Uterus (tissue), 4 donors: ENCODE results near the gene BTF3. TPM values are rescaled to one million over a fixed set of nuclear protein-coding genes. Genes with fewer than 3 reads are reported as not detected.

ENCODE experiments used
- DNase-seq, 2 donors: peaks; one replicate each; pipeline ENCODE4 v3.0.0-alpha.2; 2019 to 2020
- H3K27ac ChIP-seq, 2 donors: fragments of 200-600 bp; sonication (generic); 1 replicate in 1 of 2; 2 replicates in 1 of 2; pipeline ENCODE4 v1.5.1; 2016 to 2018
- H3K27me3 ChIP-seq, 2 donors: fragments of 200-600 bp; sonication (generic); one replicate each; pipeline ENCODE4 v1.5.1; 2018 to 2019; ENCODE audit warnings: control low read depth in 1 of 2
- H3K36me3 ChIP-seq, 2 donors: fragments of 200-600 bp; sonication (generic); one replicate each; pipeline ENCODE4 v1.5.1; 2019; ENCODE audit warnings: control low read depth in 1 of 2
- H3K4me1 ChIP-seq, 2 donors: fragments of 200-600 bp; sonication (generic); one replicate each; pipeline ENCODE4 v1.5.1; 2018 to 2019; ENCODE audit warnings: control low read depth in 1 of 2
- H3K4me3 ChIP-seq, 2 donors: fragments of 200-600 bp; sonication (generic); 1 replicate in 1 of 2; 2 replicates in 1 of 2; pipeline ENCODE4 v1.5.1; 2018 to 2019; ENCODE audit warnings: mild to moderate bottlenecking in 1 of 2
- H3K9me3 ChIP-seq, 2 donors: fragments of 200-600 bp; sonication (generic); one replicate each; pipeline ENCODE4 v1.5.1; 2019; ENCODE audit warnings: control low read depth in 1 of 2
- CTCF ChIP-seq, 4 experiments: fragments of 200-600 bp in 2 of 4; fragments of 450-650 bp in 2 of 4; sonication (generic) in 2 of 4; IDR thresholded peaks; one replicate each; pipeline ENCODE4 v1.5.1; 2016 to 2019; ENCODE audit warnings: antibody characterized with exemption in 4 of 4, mild to moderate bottlenecking in 2 of 4, moderate library complexity in 1 of 4
- POLR2A ChIP-seq, 2 donors: fragments of 450-650 bp; IDR thresholded peaks; one replicate each; pipeline ENCODE4 v1.6.1; 2016; ENCODE audit warnings: antibody characterized with exemption in 2 of 2, mild to moderate bottlenecking in 1 of 2, moderate library complexity in 1 of 2
- intact Hi-C: fragments of 100-400 bp; cut with DNase I; formaldehyde crosslinking; loops from one replicate; pipeline ENCODE4 v1.15.1; 2023; ENCODE audit warnings: low total_unique reads
- total RNA-seq, 4 donors: library from RNA; depleted of rRNA in 3 of 4; stranded (reverse); fragments of >200 nt in 3 of 4; gene quantifications; one replicate each; pipeline versions ENCODE4 v1.1.0 to v1.2.4, GENCODE V29; 2014 to 2023
- donor health status: DM: yes; HTN: yes; CAD: no.

The BTF3 gene
- total RNA-seq, 4 donors from 2014 or later, result 247 to 690 (median 555) TPM

- Histone ChIP-seq H3K27me3 (no peaks in the 10 kb centered on the region), H3K4me1 (no peaks in the 10 kb centered on the region), H3K27ac (no peak overlapping the region), H3K9me3 (no peaks in the 10 kb centered on the region), H3K4me3 (no peak overlapping the region), H3K36me3 (no peaks in the 10 kb centered on the region)
- no peak for DNase-seq
- intact Hi-C loops, result no loop called here
- TF ChIP-seq CTCF (IDR thresholded peaks at IDR 0.05), result no peak
- no peak for TF ChIP-seq POLR2A (IDR thresholded peaks at IDR 0.05)
Observed at GRCh38 chr5:73490088-73490487, 8.2 kb upstream of the BTF3 start.

- TF ChIP-seq CTCF (IDR thresholded peaks at IDR 0.05), result no peak
- no peak for TF ChIP-seq POLR2A (IDR thresholded peaks at IDR 0.05)
- no peak for DNase-seq
- intact Hi-C loops, result no loop called here
- H3K9me3 ChIP-seq, result no peaks in the 10 kb centered on the region
- H3K4me1 ChIP-seq, result no peaks in the 10 kb centered on the region
- no peaks in the 10 kb centered on the region for H3K27me3 ChIP-seq
- no peak overlapping the region for H3K27ac ChIP-seq
- H3K36me3 ChIP-seq, result no peaks in the 10 kb centered on the region
- no peak overlapping the region for H3K4me3 ChIP-seq
Observed at GRCh38 chr5:73491155-73491554, 7.1 kb upstream of the BTF3 start.

- Histone ChIP-seq H3K4me3 (no peak overlapping the region), H3K4me1 (no peaks in the 10 kb centered on the region), H3K27me3 (no peaks in the 10 kb centered on the region), H3K27ac (no peak overlapping the region), H3K9me3 (no peaks in the 10 kb centered on the region), H3K36me3 (no peaks in the 10 kb centered on the region)
- no peak for DNase-seq
- intact Hi-C loops, result no loop called here
- TF ChIP-seq CTCF (IDR thresholded peaks at IDR 0.05) (no peak), POLR2A (IDR thresholded peaks at IDR 0.05) (no peak)
Observed at GRCh38 chr5:73493421-73493820, 4.8 kb upstream of the BTF3 start.

- intact Hi-C loops, result no loop called here
- Histone ChIP-seq H3K4me3 (no peak overlapping the region), H3K4me1 (no peaks in the 10 kb centered on the region), H3K27ac (no peak overlapping the region), H3K9me3 (no peaks in the 10 kb centered on the region), H3K27me3 (no peaks in the 10 kb centered on the region), H3K36me3 (no peaks in the 10 kb centered on the region)
- DNase-seq, result no peak
- no peak for TF ChIP-seq POLR2A (IDR thresholded peaks at IDR 0.05)
- no peak for TF ChIP-seq CTCF (IDR thresholded peaks at IDR 0.05)
Observed at GRCh38 chr5:73494721-73495120, 3.5 kb upstream of the BTF3 start.

GRCh38 chr5:73495772-73496335 lies 2.4 kb upstream of the BTF3 start:
- Histone ChIP-seq H3K36me3 (no peaks in the 10 kb centered on the region), H3K4me1 (no peaks in the 10 kb centered on the region), H3K4me3 (no peak overlapping the region), H3K27me3 (no peaks in the 10 kb centered on the region), H3K27ac (no peak overlapping the region), H3K9me3 (no peaks in the 10 kb centered on the region)
- TF ChIP-seq POLR2A (IDR thresholded peaks at IDR 0.05), result no peak
- TF ChIP-seq CTCF (IDR thresholded peaks at IDR 0.05), result no peak
- DNase-seq, result no peak
- intact Hi-C loops, result no loop called here
